GM23248 (cell line): ENCODE results near the gene STAG3.

Experiments
- EZH2 ChIP-seq: fragments of 200-600 bp; sonication (generic); IDR thresholded peaks from 2 replicates; pipeline ENCODE4 v1.6.1; 2018; ENCODE audit warnings: antibody characterized with exemption, mild to moderate bottlenecking; ENCODE audit not compliant: insufficient read depth, poor library complexity, severe bottlenecking
- EZH2phosphoT487 ChIP-seq: fragments of 200-600 bp; sonication (generic); IDR thresholded peaks from 2 replicates; pipeline ENCODE4 v1.6.1; 2018; ENCODE audit warnings: antibody characterized with exemption, moderate library complexity, mild to moderate bottlenecking, low read depth; ENCODE audit not compliant: insufficient read depth

- TF ChIP-seq EZH2: no peak
- TF ChIP-seq EZH2phosphoT487: no peak
Observed at GRCh38 chr7:100200693-100201092, 23.0 kb downstream of the STAG3 start.
